ENCODE results near the gene SRBD1.

Gene SRBD1

GRCh38 chr2:45542013-45542412 is 69.1 kb downstream of the SRBD1 start:
- WGBS, 2 experiments (ENCODE audit: insufficient coverage in 2 of 2) = 94% methylated on average over 5 to 6 of the region's 6 CpGs
- H3K9me3 ChIP-seq (ENCODE audit: control insufficient read depth, low read length) = peaks cover 22% of the 10 kb centered on the region
- H3K27ac ChIP-seq (ENCODE audit: low read depth, low read length, severe bottlenecking) = no peak overlapping the region
- H3K36me3 ChIP-seq (ENCODE audit: control insufficient read depth, insufficient read depth, low read length) = peaks cover 44% of the 10 kb centered on the region
- H3K4me1 ChIP-seq (ENCODE audit: control insufficient read depth, insufficient read depth, low read length, poor library complexity, severe bottlenecking) = no peaks in the 10 kb centered on the region
- no peak overlapping the region for H3K4me3 ChIP-seq (ENCODE audit: extremely low read depth, insufficient read depth, low read length, poor library complexity, severe bottlenecking)

DNA sequence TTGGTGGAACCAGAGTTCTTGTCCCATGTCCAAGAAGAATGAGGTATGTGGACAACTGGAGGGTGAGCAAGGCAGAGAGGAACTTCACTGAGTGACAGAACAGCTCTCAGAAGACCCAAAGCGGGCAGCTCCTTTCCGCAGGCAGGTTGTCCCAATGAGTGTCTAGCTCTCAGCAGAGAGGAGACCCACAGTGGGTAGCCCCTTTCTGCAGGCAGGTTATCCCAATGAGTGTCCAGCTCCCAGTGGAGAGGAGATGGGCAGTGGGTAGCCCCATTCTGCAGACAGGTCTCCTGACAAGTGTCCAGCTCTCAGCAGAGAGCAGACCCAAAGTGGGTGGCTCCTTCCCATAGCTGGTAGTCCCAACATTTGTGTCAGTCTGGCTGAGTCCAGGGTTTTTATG is 69.6 kb downstream of the SRBD1 start:
- Histone ChIP-seq H3K4me1 (ENCODE audit: control insufficient read depth, insufficient read depth, low read length, poor library complexity, severe bottlenecking) (no peaks in the 10 kb centered on the region), H3K27ac (ENCODE audit: low read depth, low read length, severe bottlenecking) (no peak overlapping the region), H3K9me3 (ENCODE audit: control insufficient read depth, low read length) (peaks cover 22% of the 10 kb centered on the region), H3K36me3 (ENCODE audit: control insufficient read depth, insufficient read depth, low read length) (peaks cover 40% of the 10 kb centered on the region), H3K4me3 (ENCODE audit: extremely low read depth, insufficient read depth, low read length, poor library complexity, severe bottlenecking) (no peak overlapping the region)
- 96 to 100% methylated on average over 2 of the region's 2 CpGs for WGBS, 2 experiments (ENCODE audit: insufficient coverage in 2 of 2)

DNA sequence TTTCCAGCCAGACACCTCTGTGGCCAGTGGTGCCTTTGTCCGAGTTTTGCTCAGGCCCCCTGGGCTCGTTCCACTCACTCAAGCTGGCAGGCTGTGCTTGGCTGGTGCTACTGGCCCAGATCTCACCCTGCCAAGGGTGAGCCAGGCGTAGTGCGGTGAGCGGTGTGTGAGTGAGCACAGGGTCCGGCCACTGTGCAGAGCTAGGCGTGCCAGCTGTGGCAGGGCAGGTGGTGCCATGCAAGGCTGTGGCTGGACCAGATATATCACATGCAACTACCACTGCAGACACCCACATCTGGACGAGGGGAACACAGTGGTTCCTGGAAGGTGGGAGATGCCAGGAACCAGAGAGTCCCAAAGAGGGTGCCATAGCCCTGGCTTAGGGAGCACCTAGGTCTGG is 70.1 kb downstream of the SRBD1 start:
- 93 to 100% methylated on average over 2 to 4 of the region's 8 CpGs for WGBS, 2 experiments (ENCODE audit: insufficient coverage in 2 of 2)

GRCh38 chr2:45533771-45534170 is 77.3 kb downstream of the SRBD1 start:
- 100% methylated on average over 1 of the region's 1 CpG for WGBS, 2 experiments (ENCODE audit: insufficient coverage in 2 of 2)
- Histone ChIP-seq H3K27ac (ENCODE audit: low read depth, low read length, severe bottlenecking) (no peak overlapping the region), H3K4me3 (ENCODE audit: extremely low read depth, insufficient read depth, low read length, poor library complexity, severe bottlenecking) (no peak overlapping the region), H3K9me3 (ENCODE audit: control insufficient read depth, low read length) (no peaks in the 10 kb centered on the region), H3K36me3 (ENCODE audit: control insufficient read depth, insufficient read depth, low read length) (peaks cover 4% of the 10 kb centered on the region), H3K4me1 (ENCODE audit: control insufficient read depth, insufficient read depth, low read length, poor library complexity, severe bottlenecking) (no peaks in the 10 kb centered on the region)

More for the DNA sequence above, 70.1 kb downstream of the SRBD1 start:
- Histone ChIP-seq H3K9me3 (ENCODE audit: control insufficient read depth, low read length) (peaks cover 22% of the 10 kb centered on the region), H3K27ac (ENCODE audit: low read depth, low read length, severe bottlenecking) (no peak overlapping the region), H3K4me1 (ENCODE audit: control insufficient read depth, insufficient read depth, low read length, poor library complexity, severe bottlenecking) (no peaks in the 10 kb centered on the region), H3K36me3 (ENCODE audit: control insufficient read depth, insufficient read depth, low read length) (peaks cover 35% of the 10 kb centered on the region), H3K4me3 (ENCODE audit: extremely low read depth, insufficient read depth, low read length, poor library complexity, severe bottlenecking) (no peak overlapping the region)

- no peaks in the 10 kb centered on the region for H3K4me1 ChIP-seq (ENCODE audit: control insufficient read depth, insufficient read depth, low read length, poor library complexity, severe bottlenecking)
- no peak overlapping the region for H3K27ac ChIP-seq (ENCODE audit: low read depth, low read length, severe bottlenecking)
- peaks cover 4% of the 10 kb centered on the region for H3K36me3 ChIP-seq (ENCODE audit: control insufficient read depth, insufficient read depth, low read length)
- H3K4me3 ChIP-seq (ENCODE audit: extremely low read depth, insufficient read depth, low read length, poor library complexity, severe bottlenecking) = no peak overlapping the region
- H3K9me3 ChIP-seq (ENCODE audit: control insufficient read depth, low read length) = no peaks in the 10 kb centered on the region
- WGBS, 2 experiments (ENCODE audit: insufficient coverage in 2 of 2) = 100% methylated on average over 1 of the region's 3 CpGs; no CpG with 5 or more reads in 1 of the 2 experiments
Measured at GRCh38 chr2:45532181-45532580, 78.9 kb downstream of the SRBD1 start.

DNA sequence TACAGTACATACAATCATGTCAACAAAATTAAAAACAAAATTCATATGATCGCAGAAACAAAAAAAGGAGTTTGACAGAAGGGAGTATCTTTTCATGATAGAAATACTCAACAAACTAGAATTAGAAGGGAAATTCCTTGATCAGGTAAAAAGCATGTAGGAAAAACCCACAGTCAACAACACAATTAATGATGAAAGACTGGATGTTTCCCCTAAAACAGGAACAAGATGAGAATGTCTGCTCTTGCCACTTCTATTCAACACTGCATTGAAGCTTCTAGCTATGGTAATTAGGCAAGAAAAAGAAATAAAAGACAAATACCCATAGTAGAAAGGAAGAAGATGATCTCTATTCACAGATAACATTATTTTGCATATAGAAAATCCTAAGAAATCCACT is 87.1 kb downstream of the SRBD1 start:
- H3K4me3 ChIP-seq (ENCODE audit: extremely low read depth, insufficient read depth, low read length, poor library complexity, severe bottlenecking) = no peak overlapping the region
- H3K4me1 ChIP-seq (ENCODE audit: control insufficient read depth, insufficient read depth, low read length, poor library complexity, severe bottlenecking) = no peaks in the 10 kb centered on the region
- peaks cover 3% of the 10 kb centered on the region for H3K36me3 ChIP-seq (ENCODE audit: control insufficient read depth, insufficient read depth, low read length)
- H3K27ac ChIP-seq (ENCODE audit: low read depth, low read length, severe bottlenecking) = no peak overlapping the region
- no peaks in the 10 kb centered on the region for H3K9me3 ChIP-seq (ENCODE audit: control insufficient read depth, low read length)
- WGBS, 2 experiments (ENCODE audit: insufficient coverage in 2 of 2) = 100% methylated on average over 1 of the region's 1 CpG; no CpG with 5 or more reads in 1 of the 2 experiments

DNA sequence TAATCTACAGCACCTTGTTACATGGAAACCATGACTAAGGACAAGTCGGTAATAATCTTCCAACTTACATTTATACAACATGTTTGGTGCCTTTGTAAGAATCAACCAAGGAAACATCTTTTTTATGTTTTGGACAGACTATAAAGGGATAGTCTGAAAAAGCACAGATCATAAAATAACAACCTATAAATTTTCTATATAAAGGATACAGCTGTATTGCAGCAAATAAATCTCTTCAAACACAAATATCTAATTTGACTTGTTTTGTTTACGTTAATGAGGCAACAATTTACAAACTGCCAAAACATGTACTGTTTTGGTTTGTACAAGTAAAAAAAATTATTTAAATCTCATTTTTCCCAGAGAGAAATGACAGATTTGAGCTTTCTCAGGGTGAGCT is 92.5 kb downstream of the SRBD1 start:
- WGBS, 2 experiments (ENCODE audit: insufficient coverage in 2 of 2) = no CpG with 5 or more reads among the region's 2 CpGs
- H3K36me3 ChIP-seq (ENCODE audit: control insufficient read depth, insufficient read depth, low read length) = no peaks in the 10 kb centered on the region
- no peak overlapping the region for H3K27ac ChIP-seq (ENCODE audit: low read depth, low read length, severe bottlenecking)
- H3K4me3 ChIP-seq (ENCODE audit: extremely low read depth, insufficient read depth, low read length, poor library complexity, severe bottlenecking) = no peak overlapping the region
- no peaks in the 10 kb centered on the region for H3K4me1 ChIP-seq (ENCODE audit: control insufficient read depth, insufficient read depth, low read length, poor library complexity, severe bottlenecking)
- H3K9me3 ChIP-seq (ENCODE audit: control insufficient read depth, low read length) = no peaks in the 10 kb centered on the region

DNA sequence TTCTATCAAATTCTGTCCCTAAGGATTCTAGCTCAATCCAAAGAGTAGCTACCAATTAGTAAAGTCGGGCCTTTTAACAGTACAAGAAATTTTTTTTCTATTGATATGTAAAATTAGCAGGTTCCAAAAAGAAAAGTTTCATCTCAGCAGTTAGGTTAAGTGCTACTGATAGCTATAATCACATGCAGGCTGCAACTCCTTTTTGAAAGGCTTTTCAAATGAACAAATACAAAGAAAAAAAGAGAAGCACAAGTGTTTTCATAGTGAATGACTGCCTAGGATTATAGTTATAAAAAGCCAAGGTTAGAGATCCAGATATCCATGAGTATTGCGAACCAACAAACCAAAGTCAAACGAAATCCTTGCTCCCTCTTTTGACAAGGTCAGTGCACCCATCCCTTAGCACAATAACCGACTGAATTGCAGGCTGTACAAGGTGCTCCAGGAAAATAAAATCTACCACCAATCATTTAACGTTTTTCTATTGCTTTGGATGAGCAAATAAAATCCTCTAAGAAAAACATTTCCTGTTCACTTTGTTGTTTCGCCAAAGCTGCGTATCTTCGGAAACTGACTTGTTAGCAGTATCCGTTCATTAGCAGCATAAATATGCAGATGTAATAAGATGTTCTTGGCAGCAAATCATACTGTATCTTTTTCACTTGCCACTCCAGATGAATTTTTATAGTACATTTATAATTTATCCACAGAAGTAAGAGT is 100.2 kb downstream of the SRBD1 start:
- no peak overlapping the region for H3K4me3 ChIP-seq (ENCODE audit: extremely low read depth, insufficient read depth, low read length, poor library complexity, severe bottlenecking)
- no peaks in the 10 kb centered on the region for H3K4me1 ChIP-seq (ENCODE audit: control insufficient read depth, insufficient read depth, low read length, poor library complexity, severe bottlenecking)
- no peaks in the 10 kb centered on the region for H3K36me3 ChIP-seq (ENCODE audit: control insufficient read depth, insufficient read depth, low read length)
- WGBS, 2 experiments (ENCODE audit: insufficient coverage in 2 of 2) = 82 to 87% methylated on average over 3 to 5 of the region's 9 CpGs
- H3K27ac ChIP-seq (ENCODE audit: low read depth, low read length, severe bottlenecking) = no peak overlapping the region
- H3K9me3 ChIP-seq (ENCODE audit: control insufficient read depth, low read length) = no peaks in the 10 kb centered on the region

- WGBS, 2 experiments (ENCODE audit: insufficient coverage in 2 of 2) = 67 to 94% methylated on average over 2 of the region's 3 CpGs
- H3K36me3 ChIP-seq (ENCODE audit: control insufficient read depth, insufficient read depth, low read length) = no peaks in the 10 kb centered on the region
- H3K9me3 ChIP-seq (ENCODE audit: control insufficient read depth, low read length) = no peaks in the 10 kb centered on the region
- H3K4me3 ChIP-seq (ENCODE audit: extremely low read depth, insufficient read depth, low read length, poor library complexity, severe bottlenecking) = no peak overlapping the region
- H3K27ac ChIP-seq (ENCODE audit: low read depth, low read length, severe bottlenecking) = no peak overlapping the region
- H3K4me1 ChIP-seq (ENCODE audit: control insufficient read depth, insufficient read depth, low read length, poor library complexity, severe bottlenecking) = no peaks in the 10 kb centered on the region
Measured at GRCh38 chr2:45506756-45507155, 104.3 kb downstream of the SRBD1 start.

GRCh38 chr2:45505138-45505537 is 105.9 kb downstream of the SRBD1 start:
- no peak overlapping the region for H3K4me3 ChIP-seq (ENCODE audit: extremely low read depth, insufficient read depth, low read length, poor library complexity, severe bottlenecking)
- H3K9me3 ChIP-seq (ENCODE audit: control insufficient read depth, low read length) = peaks cover 14% of the 10 kb centered on the region
- H3K27ac ChIP-seq (ENCODE audit: low read depth, low read length, severe bottlenecking) = no peak overlapping the region
- no peaks in the 10 kb centered on the region for H3K4me1 ChIP-seq (ENCODE audit: control insufficient read depth, insufficient read depth, low read length, poor library complexity, severe bottlenecking)
- H3K36me3 ChIP-seq (ENCODE audit: control insufficient read depth, insufficient read depth, low read length) = peaks cover 8% of the 10 kb centered on the region
- WGBS, 2 experiments (ENCODE audit: insufficient coverage in 2 of 2) = no CpG with 5 or more reads among the region's 1 CpG
